HepG2 (cell line): ENCODE results near the gene TJAP1. TPM values are rescaled to one million over a fixed set of nuclear protein-coding genes. Genes with fewer than 3 reads are reported as not detected.

Experiments
- ATAC-seq: fragments of 200-7000 bp; cut with Tn5 transposase; 3 replicates; pipeline ENCODE4 v1.9.1; 2020; ENCODE audit warnings: mild to moderate bottlenecking, moderate library complexity
- BruUV-seq: library from RNA; stranded (reverse); fragments of 400-500 nt; replicated peaks from 2 replicates; lab custom pipeline; 2021; lab: Mats Ljungman, UMichigan
- CTCF ChIA-PET: fragments of 300-600 bp; formaldehyde crosslinking; extraction: SDS; loops from one replicate; lab custom pipeline; 2021; ENCODE audit warnings: low total read pairs, inconsistent platforms, low intra/inter-chr PET ratio; lab: Yijun Ruan, JAX
- POLR2A ChIA-PET: fragments of 350-600 bp; sonication (Branson Sonifier 250); formaldehyde crosslinking; loops from one replicate; lab custom pipeline; 2020; ENCODE audit warnings: antibody characterized with exemption, inconsistent platforms; lab: Yijun Ruan, JAX
- DNase-seq: peaks from one replicate; pipeline ENCODE4 v3.0.0-alpha.2; 2015; ENCODE audit warnings: low spot score
- FAIRE-seq: peaks from 3 replicates; lab custom pipeline; 2011; peaks lifted over from hg19 to GRCh38; lab: Jason Lieb, UNC
- H2AFZ ChIP-seq: one replicate; pipeline ENCODE4 v1.6.1; 2011; ENCODE audit warnings: low read length, inconsistent platforms
- H3K27ac ChIP-seq: fragments of 300-600 bp; 3 replicates; pipeline ENCODE4 v1.8.0; 2011; ENCODE audit warnings: mixed run types, mild to moderate bottlenecking, mixed read lengths, low read length, inconsistent platforms; ENCODE audit not compliant: insufficient read depth; ENCODE audit errors: extremely low read length
- H3K27me3 ChIP-seq, 2 experiments: fragments of 200-600 bp in 1 of 2; 2 replicates in 1 of 2; 3 replicates in 1 of 2; pipeline versions ENCODE4 v1.6.0 to v1.8.0; 2011; ENCODE audit warnings: low read length in 2 of 2, mild to moderate bottlenecking in 2 of 2, moderate library complexity in 2 of 2, inconsistent platforms in 1 of 2; ENCODE audit not compliant: insufficient read depth in 2 of 2, control insufficient read depth in 1 of 2
- H3K36me3 ChIP-seq, 2 experiments: fragments of 200-600 bp in 1 of 2; replicated peaks in 1 of 2; 2 replicates in 1 of 2; 3 replicates in 1 of 2; pipeline versions ENCODE4 v1.5.1 to v1.8.0; 2011; ENCODE audit warnings: low read length in 2 of 2, inconsistent platforms in 1 of 2; ENCODE audit not compliant: insufficient read depth in 2 of 2, control insufficient read depth in 1 of 2
- H3K4me1 ChIP-seq: 2 replicates; pipeline ENCODE4 v1.5.1; 2012; ENCODE audit warnings: low read length, inconsistent platforms; ENCODE audit not compliant: insufficient read depth
- H3K4me2 ChIP-seq: 2 replicates; pipeline ENCODE4 v1.6.0; 2011; ENCODE audit warnings: low read depth, low read length, inconsistent platforms
- H3K4me3 ChIP-seq, 3 experiments: fragments of 200-600 bp in 1 of 3; sonication (generic), shearing (Covaris generic) in 1 of 3; replicated peaks in 1 of 3; 2 replicates each; pipeline ENCODE4 v1.5.1; 2011 to 2016; ENCODE audit warnings: low read length in 3 of 3, inconsistent platforms in 2 of 3, low read depth in 2 of 3, mild to moderate bottlenecking in 2 of 3, control low read depth in 1 of 3, mixed read lengths in 1 of 3; ENCODE audit not compliant: insufficient read depth in 1 of 3
- H3K79me2 ChIP-seq: one replicate; pipeline ENCODE4 v1.6.1; 2011; ENCODE audit warnings: low read length, inconsistent platforms; ENCODE audit not compliant: insufficient read depth
- H3K9ac ChIP-seq: 2 replicates; pipeline ENCODE4 v1.6.0; 2011; ENCODE audit warnings: mild to moderate bottlenecking, low read depth, low read length, inconsistent platforms; ENCODE audit not compliant: insufficient read depth
- H3K9me3 ChIP-seq: 2 replicates; pipeline ENCODE4 v1.5.1; 2012; ENCODE audit warnings: mild to moderate bottlenecking, low read length
- H4K20me1 ChIP-seq: 2 replicates; pipeline ENCODE4 v1.6.0; 2011; ENCODE audit warnings: inconsistent platforms, mild to moderate bottlenecking, low read length, moderate library complexity; ENCODE audit not compliant: insufficient read depth
- ARNTL ChIP-seq: sonication (generic); formaldehyde crosslinking; IDR thresholded peaks from 2 replicates; pipeline ENCODE4 v1.4.0; 2020; ENCODE audit warnings: mild to moderate bottlenecking, missing genetic modification reagents
- JUNB ChIP-seq: sonication (generic); formaldehyde crosslinking; IDR thresholded peaks from 2 replicates; pipeline ENCODE4 v1.8.0; 2022; ENCODE audit warnings: missing genetic modification reagents, mild to moderate bottlenecking, borderline replicate concordance
- ZNF20 ChIP-seq: sonication (generic); formaldehyde crosslinking; IDR thresholded peaks from 2 replicates; pipeline ENCODE4 v1.4.0; 2020; ENCODE audit warnings: mild to moderate bottlenecking, moderate library complexity, missing genetic modification reagents
- ZNF496 ChIP-seq: sonication (generic); formaldehyde crosslinking; IDR thresholded peaks from 2 replicates; pipeline ENCODE4 v1.8.1; 2023; ENCODE audit warnings: mild to moderate bottlenecking, moderate library complexity, missing genetic modification reagents; ENCODE audit not compliant: insufficient replicate concordance
- ZNF749 ChIP-seq: sonication (generic); formaldehyde crosslinking; IDR thresholded peaks from 2 replicates; pipeline ENCODE4 v1.8.0; 2022; ENCODE audit warnings: mild to moderate bottlenecking, missing genetic modification reagents, moderate library complexity, borderline replicate concordance
- WGBS: methylation state at CpG from one replicate; pipeline ENCODE4 v1.1.6; 2017; ENCODE audit warnings: low lambda C conversion rate; 5-methylcytosine and 5-hydroxymethylcytosine counted together
- in situ Hi-C: cut with HindIII; loops from 2 replicates; pipeline ENCODE4 v1.10.0; 2017; ENCODE audit warnings: low pct_unique_long_range_greater_than_20kb; ENCODE audit not compliant: extremely low pct_ligation_motif_present
- intact Hi-C: fragments of 100-400 bp; cut with micrococcal nuclease; formaldehyde crosslinking; loops from one replicate; pipeline ENCODE4 v1.10.0; 2022; ENCODE audit not compliant: unreplicated experiment
- polyA plus RNA-seq, 8 experiments: library from polyadenylated mRNA; depleted of rRNA in 3 of 8; stranded (reverse) in 7 of 8; unstranded in 1 of 8; fragments of >200 nt; fragmentation: Illumina TruSeq in 4 of 8; extraction: Trizol in 4 of 8; gene quantifications; 2 replicates each; pipeline versions ENCODE4 v1.2.1 to v1.2.3, GENCODE V29; 2011 to 2016; ENCODE audit warnings: low read depth in 4 of 8, missing spikeins in 1 of 8, mixed read lengths in 1 of 8; ENCODE audit not compliant: insufficient read depth in 1 of 8
- total RNA-seq, 5 experiments: library from RNA; depleted of rRNA; stranded (reverse); fragments of >200 nt; fragmentation: Illumina TruSeq; extraction: Trizol; gene quantifications; 2 replicates each; pipeline ENCODE4 v1.2.3, GENCODE V29; 2016; ENCODE audit warnings: low read depth in 1 of 5
- TF ChIP-seq, protein P1 (sequence below): sonication (generic); formaldehyde crosslinking; IDR thresholded peaks from 2 replicates; pipeline ENCODE4 v1.4.0; 2020; ENCODE audit warnings: missing genetic modification reagents, borderline replicate concordance
- TF ChIP-seq, protein P2 (sequence below): sonication (generic); formaldehyde crosslinking; IDR thresholded peaks from 2 replicates; pipeline ENCODE4 v1.4.0; 2020; ENCODE audit warnings: missing genetic modification reagents
- TF ChIP-seq, protein P3 (sequence below): sonication (generic); formaldehyde crosslinking; IDR thresholded peaks from one replicate; pipeline ENCODE4 v1.5.1; 2020; ENCODE audit warnings: mild to moderate bottlenecking, missing genetic modification reagents; ENCODE audit errors: not compliant biosample characterization
- TF ChIP-seq, protein P4 (sequence below): sonication (generic); formaldehyde crosslinking; IDR thresholded peaks from 2 replicates; pipeline ENCODE4 v1.5.0; 2020; ENCODE audit warnings: missing genetic modification reagents

The TJAP1 gene
- total and polyA plus RNA-seq, 2 of the 13 experiments (the other 11 are each of a cell fraction or from before 2014, with no cell fraction given), result 15.7 to 41.6 TPM

DNA sequence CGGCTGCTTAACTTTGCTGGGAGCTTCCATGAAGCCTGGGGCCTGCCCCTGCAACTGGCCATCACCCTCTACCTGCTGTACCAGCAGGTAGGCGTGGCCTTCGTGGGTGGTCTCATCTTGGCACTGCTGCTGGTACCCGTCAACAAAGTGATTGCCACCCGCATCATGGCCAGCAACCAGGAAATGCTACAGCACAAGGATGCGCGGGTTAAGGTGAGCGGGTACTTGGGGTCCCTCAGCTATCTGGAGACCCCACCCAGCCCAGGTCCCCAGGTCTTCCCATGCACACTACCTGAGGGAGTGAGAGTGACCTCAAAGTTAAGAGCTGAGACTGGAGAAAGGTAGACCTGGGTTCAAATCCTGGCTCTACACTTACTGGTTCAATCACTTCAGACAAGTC is 44.2 kb upstream of the TJAP1 start:
- Histone ChIP-seq H3K9ac (no peak overlapping the region), H3K9me3 (no peaks in the 10 kb centered on the region), H3K4me3 (no peak overlapping the region), H3K27ac (no peak overlapping the region), H2AFZ (no peak overlapping the region), H3K4me1 (peaks cover 47% of the 10 kb centered on the region), H4K20me1 (no peaks in the 10 kb centered on the region), H3K27me3 (no peaks in the 10 kb centered on the region; a peak in 1 of 5 replicates), H3K4me2 (no peak overlapping the region), H3K79me2 (peaks cover 12% of the 10 kb centered on the region), H3K36me3 (peaks cover 0 to 11% of the 10 kb centered on the region in 2 experiments; a peak in 3 of 5 replicates)
- POLR2A ChIA-PET, result interaction anchor here (1.2 to 1.9 kb wide), 3 partner anchors 60 to 203 kb away, joined by 3 to 9 read pairs (median 7); partner anchors contain the start of gene MAD2L1BP
- in situ Hi-C loops (no loop called here), intact Hi-C loops (loop anchor here (10.0 kb wide), 1 partner anchor 62 kb away; no protein-coding TSS in a partner anchor)
- ATAC-seq, result no peak
- FAIRE-seq, result no peak
- DNase-seq, result no peak
- BruUV-seq, result no TSS peak
- CTCF ChIA-PET, result no interaction called here
- WGBS, result 98% methylated on average over 7 of the region's 8 CpGs
- TF ChIP-seq, protein P1, sequence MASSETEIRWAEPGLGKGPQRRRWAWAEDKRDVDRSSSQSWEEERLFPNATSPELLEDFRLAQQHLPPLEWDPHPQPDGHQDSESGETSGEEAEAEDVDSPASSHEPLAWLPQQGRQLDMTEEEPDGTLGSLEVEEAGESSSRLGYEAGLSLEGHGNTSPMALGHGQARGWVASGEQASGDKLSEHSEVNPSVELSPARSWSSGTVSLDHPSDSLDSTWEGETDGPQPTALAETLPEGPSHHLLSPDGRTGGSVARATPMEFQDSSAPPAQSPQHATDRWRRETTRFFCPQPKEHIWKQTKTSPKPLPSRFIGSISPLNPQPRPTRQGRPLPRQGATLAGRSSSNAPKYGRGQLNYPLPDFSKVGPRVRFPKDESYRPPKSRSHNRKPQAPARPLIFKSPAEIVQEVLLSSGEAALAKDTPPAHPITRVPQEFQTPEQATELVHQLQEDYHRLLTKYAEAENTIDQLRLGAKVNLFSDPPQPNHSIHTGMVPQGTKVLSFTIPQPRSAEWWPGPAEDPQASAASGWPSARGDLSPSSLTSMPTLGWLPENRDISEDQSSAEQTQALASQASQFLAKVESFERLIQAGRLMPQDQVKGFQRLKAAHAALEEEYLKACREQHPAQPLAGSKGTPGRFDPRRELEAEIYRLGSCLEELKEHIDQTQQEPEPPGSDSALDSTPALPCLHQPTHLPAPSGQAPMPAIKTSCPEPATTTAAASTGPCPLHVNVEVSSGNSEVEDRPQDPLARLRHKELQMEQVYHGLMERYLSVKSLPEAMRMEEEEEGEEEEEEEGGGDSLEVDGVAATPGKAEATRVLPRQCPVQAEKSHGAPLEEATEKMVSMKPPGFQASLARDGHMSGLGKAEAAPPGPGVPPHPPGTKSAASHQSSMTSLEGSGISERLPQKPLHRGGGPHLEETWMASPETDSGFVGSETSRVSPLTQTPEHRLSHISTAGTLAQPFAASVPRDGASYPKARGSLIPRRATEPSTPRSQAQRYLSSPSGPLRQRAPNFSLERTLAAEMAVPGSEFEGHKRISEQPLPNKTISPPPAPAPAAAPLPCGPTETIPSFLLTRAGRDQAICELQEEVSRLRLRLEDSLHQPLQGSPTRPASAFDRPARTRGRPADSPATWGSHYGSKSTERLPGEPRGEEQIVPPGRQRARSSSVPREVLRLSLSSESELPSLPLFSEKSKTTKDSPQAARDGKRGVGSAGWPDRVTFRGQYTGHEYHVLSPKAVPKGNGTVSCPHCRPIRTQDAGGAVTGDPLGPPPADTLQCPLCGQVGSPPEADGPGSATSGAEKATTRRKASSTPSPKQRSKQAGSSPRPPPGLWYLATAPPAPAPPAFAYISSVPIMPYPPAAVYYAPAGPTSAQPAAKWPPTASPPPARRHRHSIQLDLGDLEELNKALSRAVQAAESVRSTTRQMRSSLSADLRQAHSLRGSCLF (CRISPR knock-in tag), result no peak
- TF ChIP-seq, protein P2, sequence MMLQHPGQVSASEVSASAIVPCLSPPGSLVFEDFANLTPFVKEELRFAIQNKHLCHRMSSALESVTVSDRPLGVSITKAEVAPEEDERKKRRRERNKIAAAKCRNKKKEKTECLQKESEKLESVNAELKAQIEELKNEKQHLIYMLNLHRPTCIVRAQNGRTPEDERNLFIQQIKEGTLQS, result no peak
- TF ChIP-seq ZNF749 (no peak), JUNB (CRISPR knock-in tag) (no peak), ZNF496 (no peak), ARNTL (CRISPR knock-in tag) (no peak), ZNF20 (CRISPR knock-in tag) (no peak)
- TF ChIP-seq, protein P3, sequence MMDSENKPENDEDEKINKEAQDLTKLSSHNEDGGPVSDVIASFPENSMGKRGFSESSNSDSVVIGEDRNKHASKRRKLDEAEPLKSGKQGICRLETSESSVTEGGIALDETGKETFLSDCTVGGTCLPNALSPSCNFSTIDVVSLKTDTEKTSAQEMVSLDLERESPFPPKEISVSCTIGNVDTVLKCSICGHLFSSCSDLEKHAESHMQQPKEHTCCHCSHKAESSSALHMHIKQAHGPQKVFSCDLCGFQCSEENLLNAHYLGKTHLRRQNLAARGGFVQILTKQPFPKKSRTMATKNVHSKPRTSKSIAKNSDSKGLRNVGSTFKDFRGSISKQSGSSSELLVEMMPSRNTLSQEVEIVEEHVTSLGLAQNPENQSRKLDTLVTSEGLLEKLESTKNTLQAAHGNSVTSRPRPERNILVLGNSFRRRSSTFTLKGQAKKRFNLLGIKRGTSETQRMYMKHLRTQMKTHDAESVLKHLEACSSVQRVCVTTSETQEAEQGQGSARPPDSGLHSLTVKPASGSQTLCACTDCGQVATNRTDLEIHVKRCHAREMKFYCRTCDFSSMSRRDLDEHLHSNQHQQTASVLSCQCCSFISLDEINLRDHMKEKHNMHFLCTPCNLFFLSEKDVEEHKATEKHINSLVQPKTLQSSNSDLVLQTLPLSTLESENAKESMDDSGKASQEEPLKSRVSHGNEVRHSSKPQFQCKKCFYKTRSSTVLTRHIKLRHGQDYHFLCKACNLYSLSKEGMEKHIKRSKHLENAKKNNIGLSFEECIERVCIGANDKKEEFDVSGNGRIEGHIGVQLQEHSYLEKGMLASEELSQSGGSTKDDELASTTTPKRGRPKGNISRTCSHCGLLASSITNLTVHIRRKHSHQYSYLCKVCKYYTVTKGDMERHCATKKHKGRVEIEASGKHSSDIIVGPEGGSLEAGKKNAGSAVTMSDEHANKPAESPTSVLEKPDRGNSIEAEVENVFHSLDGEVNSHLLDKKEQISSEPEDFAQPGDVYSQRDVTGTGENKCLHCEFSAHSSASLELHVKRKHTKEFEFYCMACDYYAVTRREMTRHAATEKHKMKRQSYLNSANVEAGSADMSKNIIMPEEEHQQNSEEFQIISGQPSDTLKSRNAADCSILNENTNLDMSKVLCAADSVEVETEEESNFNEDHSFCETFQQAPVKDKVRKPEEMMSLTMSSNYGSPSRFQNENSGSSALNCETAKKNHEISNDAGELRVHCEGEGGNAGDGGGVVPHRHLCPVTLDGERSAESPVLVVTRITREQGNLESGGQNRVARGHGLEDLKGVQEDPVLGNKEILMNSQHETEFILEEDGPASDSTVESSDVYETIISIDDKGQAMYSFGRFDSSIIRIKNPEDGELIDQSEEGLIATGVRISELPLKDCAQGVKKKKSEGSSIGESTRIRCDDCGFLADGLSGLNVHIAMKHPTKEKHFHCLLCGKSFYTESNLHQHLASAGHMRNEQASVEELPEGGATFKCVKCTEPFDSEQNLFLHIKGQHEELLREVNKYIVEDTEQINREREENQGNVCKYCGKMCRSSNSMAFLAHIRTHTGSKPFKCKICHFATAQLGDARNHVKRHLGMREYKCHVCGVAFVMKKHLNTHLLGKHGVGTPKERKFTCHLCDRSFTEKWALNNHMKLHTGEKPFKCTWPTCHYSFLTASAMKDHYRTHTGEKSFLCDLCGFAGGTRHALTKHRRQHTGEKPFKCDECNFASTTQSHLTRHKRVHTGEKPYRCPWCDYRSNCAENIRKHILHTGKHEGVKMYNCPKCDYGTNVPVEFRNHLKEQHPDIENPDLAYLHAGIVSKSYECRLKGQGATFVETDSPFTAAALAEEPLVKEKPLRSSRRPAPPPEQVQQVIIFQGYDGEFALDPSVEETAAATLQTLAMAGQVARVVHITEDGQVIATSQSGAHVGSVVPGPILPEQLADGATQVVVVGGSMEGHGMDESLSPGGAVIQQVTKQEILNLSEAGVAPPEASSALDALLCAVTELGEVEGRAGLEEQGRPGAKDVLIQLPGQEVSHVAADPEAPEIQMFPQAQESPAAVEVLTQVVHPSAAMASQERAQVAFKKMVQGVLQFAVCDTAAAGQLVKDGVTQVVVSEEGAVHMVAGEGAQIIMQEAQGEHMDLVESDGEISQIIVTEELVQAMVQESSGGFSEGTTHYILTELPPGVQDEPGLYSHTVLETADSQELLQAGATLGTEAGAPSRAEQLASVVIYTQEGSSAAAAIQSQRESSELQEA (CRISPR knock-in tag), result no peak
- TF ChIP-seq, protein P4, sequence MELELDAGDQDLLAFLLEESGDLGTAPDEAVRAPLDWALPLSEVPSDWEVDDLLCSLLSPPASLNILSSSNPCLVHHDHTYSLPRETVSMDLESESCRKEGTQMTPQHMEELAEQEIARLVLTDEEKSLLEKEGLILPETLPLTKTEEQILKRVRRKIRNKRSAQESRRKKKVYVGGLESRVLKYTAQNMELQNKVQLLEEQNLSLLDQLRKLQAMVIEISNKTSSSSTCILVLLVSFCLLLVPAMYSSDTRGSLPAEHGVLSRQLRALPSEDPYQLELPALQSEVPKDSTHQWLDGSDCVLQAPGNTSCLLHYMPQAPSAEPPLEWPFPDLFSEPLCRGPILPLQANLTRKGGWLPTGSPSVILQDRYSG, result no peak
